Jurkat, Clone E6-1 (cell line): ENCODE measurements around the gene HSPB6.

Source experiments
- DNase-seq: peaks from one replicate; pipeline ENCODE4 v3.0.0-alpha.2; 2011; ENCODE audit warnings: low read depth, low spot score
- H3K4me3 ChIP-seq: 2 replicates; pipeline ENCODE4 v1.5.1; 2011; ENCODE audit warnings: mild to moderate bottlenecking, low read length, control low read depth, moderate library complexity

The HSPB6 gene

GRCh38 chr19:35710784-35711723 lies 45.8 kb downstream of the HSPB6 start:
- no peak for DNase-seq

GRCh38 chr19:35708391-35708790 lies 48.4 kb downstream of the HSPB6 start:
- no peak for DNase-seq
- H3K4me3 ChIP-seq: no peak overlapping the region

More at GRCh38 chr19:35710784-35711723, 45.8 kb downstream of the HSPB6 start:
- no peak overlapping the region for H3K4me3 ChIP-seq
